NCI-H1436 (cell line): ENCODE measurements around the gene FSTL3.
"Not testable (repeated sequence)": the region's sequence is repeated elsewhere in the genome, so short reads cannot be mapped to it uniquely, and the experiment has no call there.

Source experiments
- DNase-seq: peaks from one replicate; lab custom pipeline; 2025; lab: John Stamatoyannopoulos, UW

Gene FSTL3

DNA sequence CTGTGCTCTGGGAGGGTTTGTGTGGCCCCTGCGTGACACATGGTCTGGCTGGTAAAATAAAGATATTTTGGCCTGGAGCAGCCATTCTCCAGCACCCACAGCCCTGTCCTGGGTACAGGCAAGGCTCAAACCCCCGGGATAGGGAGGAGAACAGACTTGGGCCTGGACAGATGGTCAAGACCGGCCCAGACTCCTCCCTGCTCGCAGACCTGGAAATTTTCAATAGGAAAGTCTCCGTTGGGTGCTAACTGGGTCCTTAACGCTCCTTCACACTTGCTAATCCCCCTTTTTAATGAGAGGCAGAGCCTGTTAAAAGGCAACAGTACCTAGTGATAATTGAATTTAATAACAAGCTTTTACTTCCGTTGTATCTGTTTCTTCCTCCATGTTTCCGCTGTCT, 35.1 kb downstream of the FSTL3 start:
- no peak for DNase-seq

GRCh38 chr19:715347-715746, 39.2 kb downstream of the FSTL3 start:
- DNase-seq = no peak

DNA sequence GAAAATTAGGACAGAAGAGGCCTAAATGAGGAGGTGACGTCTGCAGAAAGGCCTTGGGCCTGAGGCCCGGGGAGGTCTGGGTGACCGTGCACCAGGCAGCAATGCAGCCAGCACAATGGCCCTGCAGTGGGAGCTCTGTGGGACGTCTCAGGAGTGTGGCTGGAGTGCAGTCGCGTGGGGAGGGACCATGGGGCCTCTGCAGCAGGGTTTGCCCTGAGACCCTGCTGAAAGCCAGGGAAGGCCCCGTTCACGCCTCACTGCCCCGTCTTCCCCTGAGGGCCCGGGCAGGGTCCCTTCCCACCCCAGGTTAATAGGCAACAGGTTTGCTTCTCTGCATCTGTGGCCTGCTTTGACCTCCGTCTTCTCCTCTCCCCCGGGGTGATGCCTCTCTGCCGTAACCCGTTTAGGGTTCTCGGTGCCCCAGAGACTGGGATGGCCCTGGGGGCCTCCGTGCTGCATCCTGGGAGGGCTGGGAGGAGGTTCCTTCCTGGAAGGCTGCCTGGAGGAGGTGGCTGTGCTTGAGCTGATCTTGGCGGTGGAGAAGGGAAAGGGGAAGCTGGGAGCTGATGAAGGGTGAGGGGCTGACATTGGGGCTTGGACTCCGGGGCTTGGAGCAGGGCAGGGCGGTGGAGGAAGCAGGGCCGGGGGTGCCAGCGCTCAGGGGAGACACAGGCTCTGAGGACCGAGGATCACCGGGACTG, 42.2 kb downstream of the FSTL3 start:
- DNase-seq = no peak

DNA sequence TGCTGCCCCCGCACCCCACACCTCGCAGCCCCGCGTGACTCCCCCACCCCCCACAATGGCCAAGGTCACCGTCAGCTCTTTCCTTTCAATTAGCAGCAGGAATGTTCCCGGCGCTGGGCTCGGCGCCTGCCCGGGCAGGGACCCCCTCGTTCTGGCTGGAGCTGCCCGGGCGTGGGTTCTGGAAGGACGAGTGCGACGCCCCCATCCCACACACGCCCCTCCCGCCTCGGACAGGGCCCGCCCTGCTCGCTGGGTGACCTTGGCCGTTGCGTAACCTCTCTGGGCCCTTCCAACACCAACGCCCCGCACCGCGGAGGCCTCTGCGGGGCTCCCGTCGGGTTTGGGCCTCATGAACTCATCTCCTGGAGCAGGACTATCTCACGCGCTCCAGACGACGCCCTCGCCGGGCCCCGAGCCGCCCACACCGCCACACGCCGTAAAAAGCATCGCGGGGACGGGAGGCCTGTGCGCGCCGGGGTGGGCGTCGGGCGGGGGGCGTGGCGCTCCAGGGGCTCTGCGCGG, 42.9 kb downstream of the FSTL3 start:
- no peak for DNase-seq

GRCh38 chr19:719636-720344, 43.6 kb downstream of the FSTL3 start:
- DNase-seq = no peak

GRCh38 chr19:720345-721160, 44.4 kb downstream of the FSTL3 start:
- DNase-seq = no peak

- DNase-seq = no peak
These were observed 46.4 kb downstream of the FSTL3 start for GRCh38 chr19:722553-723101.

DNA sequence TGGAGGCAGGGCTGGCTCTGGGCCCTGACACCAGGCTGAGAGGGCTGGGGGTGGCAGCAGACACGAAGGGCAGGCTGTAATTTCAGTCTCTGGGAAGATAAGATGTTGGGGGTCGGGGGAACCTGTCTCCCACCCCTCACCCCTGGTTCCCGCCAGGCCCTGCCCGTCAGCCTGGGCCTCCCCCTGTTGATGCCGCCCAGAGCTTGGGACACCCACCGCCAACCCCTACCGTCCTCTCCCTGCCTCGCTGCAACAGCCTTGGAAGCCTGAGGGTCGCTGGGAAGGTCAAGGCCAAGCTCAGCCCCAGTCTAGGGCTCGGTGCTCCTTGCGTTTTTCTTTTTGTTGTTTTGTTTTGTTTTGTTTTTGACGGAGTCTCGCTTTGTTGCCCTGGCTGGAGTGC, 47.1 kb downstream of the FSTL3 start:
- DNase-seq = no peak

DNA sequence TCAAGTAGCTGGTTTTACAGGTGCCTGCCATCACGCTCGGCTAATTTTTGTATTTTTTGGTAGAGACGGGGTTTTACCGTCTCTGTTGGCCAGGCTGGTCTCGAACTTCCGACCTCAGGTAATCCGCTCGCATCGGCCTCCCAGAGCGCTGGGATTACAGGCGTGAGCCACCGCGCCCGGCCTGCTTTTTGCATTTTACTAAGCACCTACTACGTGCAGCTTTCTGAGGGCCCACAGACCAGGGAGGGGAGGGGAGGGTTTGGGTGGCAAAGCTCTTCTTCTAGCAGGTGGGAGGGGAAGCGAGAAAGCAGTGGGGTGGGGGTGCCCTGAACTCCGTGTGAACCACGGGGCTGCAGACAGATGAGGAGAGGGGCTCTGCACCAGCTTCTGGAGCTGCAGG, 47.5 kb downstream of the FSTL3 start:
- no peak for DNase-seq

- DNase-seq = no peak
These were observed 49.4 kb downstream of the FSTL3 start for GRCh38 chr19:725461-726089.

GRCh38 chr19:726993-727956, 51.1 kb downstream of the FSTL3 start:
- DNase-seq = no peak

DNA sequence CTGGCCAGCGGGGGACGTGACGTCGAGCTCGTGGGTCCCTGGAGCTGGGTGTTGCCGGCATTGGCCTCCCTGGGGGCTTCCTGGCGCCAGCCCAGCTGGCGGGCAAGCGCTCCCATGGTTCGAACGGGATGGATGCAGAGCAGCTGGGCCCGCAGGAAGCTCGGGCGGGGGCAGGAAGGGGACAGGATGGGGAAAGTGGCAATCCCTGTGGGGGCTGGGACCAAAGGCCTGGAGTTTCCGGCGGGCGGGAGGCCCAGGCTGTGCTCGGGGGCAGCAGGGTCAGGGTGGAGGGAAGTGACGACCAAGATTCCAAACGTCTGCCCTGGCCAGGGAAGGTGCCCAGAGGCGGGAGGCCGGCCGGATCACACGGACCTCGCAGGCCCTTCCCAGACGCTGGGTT, 51.8 kb downstream of the FSTL3 start:
- DNase-seq = no peak

- not testable (repeated sequence) for DNase-seq
These were observed 53.4 kb downstream of the FSTL3 start for GRCh38 chr19:729564-729963.

GRCh38 chr19:729965-730668, 53.9 kb downstream of the FSTL3 start:
- no peak for DNase-seq

DNA sequence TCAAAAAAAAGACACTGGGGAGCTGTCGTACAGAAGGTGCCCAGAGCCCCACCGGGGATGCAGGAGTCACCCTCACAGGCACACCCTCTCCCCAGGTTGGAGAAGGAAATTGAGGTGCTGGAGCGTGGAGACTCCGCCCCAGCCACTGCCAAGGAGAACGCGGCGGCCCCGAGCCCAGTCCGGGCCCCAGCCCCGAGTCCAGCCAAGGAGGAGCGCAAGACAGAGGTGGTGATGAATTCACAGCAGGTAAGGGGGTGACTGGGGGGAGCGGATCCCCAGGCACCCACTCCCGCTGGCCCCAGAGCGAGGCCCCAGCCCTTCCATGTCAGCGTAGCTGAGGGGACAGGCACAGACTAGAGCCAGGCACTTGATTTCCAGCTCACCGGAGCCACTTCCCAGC, 54.8 kb downstream of the FSTL3 start:
- no peak for DNase-seq

DNA sequence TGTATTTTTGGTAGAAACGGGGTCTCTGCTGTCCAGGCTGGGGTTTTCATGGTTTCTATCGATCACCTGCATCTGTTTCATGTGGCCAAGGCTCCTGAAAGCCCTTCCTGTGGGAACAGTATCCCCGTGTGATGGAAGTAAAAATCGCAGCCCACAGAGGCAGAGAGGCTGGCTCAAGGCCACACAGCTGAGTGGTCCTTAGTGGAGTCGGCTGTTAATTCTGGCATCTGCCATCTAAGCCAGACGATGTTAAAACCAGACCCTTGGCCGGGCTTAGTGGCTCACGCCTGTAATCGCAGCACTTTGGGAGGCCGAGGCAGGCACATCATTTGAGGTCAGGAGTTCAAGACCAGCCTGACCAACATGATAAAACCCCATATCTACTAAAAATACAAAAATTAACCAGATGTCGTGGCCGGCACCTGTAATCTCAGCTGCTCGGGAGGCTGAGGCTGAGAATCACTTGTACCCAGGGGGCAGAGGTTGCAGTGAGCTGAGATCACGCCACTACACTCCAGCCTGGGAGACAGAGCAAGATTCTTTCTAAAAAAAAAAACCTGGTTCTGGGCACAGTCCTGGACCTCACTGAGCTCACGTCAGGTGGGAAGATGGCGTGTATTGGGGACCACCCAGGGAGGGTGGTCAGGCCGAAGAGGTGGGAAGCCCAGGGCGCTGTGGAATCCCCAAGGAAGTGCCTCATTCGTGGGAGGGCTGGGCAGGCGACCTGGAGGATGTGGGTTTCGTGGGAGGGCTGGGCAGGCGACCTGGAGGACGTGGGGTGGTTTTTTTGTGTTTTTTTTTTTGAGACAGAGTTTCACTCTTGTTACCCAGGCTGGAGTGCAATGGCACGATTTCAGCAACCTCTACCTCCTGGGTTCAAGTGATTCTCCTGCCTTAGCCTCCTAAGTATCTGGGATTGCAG, 56.2 kb downstream of the FSTL3 start:
- DNase-seq = no peak
